ENCODE data around the gene SMOC2.
"Not testable (repeated sequence)": the region's sequence is repeated elsewhere in the genome, so short reads cannot be mapped to it uniquely, and the experiment has no call there.

Gene SMOC2

DNA sequence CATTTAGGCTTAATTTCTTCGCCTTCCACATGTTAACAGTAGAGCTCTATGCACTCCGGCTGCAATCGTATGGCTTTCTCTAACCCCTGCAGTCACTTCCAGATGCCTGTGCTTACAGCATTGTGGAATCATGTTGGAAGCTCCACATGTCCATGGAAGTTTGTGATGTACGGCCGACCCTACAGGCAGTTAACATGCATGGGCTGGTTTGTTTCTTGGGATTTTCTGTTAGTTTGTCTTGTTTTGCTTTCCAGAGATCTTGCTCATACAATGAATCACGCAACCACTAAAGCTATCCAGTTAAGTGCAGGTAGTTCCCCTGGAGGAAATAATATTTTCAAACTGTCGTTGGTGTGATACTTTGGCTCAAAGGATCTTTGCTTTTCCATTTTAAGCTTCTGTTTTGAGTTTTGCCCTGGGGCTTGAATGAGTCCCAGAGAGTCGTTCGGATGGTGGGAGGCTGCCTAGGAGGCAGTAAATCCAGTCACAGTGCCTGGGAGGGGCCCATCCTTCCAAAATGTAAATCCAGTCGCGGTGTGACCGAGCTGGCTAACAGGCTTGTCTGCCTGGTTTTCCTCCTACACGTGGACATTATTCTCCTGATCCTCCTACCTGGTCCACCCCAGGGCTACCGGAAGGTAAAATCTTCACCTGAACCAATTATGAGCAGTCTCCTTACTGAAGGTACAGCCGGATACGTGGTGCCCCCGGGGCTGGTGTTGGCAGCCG lies 225.9 kb downstream of the SMOC2 start:
- Histone ChIP-seq H3K4me3 (ENCODE audit: low read depth, low read length) (no peak overlapping the region), H3K4me1 (ENCODE audit: control insufficient read depth, insufficient read depth, low read length) (no peaks in the 10 kb centered on the region), H3K9me3 (ENCODE audit: control insufficient read depth, insufficient read depth, low read length) (no peaks in the 10 kb centered on the region), H3K36me3 (ENCODE audit: control insufficient read depth, insufficient read depth, low read length) (no peaks in the 10 kb centered on the region), H3K9ac (ENCODE audit: low read depth, low read length) (no peak overlapping the region), H3K27me3 (ENCODE audit: control insufficient read depth, insufficient read depth, low read length) (no peaks in the 10 kb centered on the region)

DNA sequence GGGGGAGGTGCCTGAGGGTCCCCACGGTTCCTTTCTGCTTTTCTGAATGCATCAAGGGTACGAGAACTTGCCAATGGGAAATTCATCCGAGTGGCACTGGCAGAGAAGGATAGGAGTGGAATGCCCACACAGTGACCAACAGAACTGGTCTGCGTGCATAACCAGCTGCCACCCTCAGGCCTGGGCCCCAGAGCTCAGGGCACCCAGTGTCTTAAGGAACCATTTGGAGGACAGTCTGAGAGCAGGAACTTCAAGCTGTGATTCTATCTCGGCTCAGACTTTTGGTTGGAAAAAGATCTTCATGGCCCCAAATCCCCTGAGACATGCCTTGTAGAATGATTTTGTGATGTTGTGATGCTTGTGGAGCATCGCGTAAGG lies 226.4 kb downstream of the SMOC2 start:
- H3K4me3 ChIP-seq (ENCODE audit: low read depth, low read length), result no peak overlapping the region
- H3K9ac ChIP-seq (ENCODE audit: low read depth, low read length), result no peak overlapping the region
- no peaks in the 10 kb centered on the region for H3K27me3 ChIP-seq (ENCODE audit: control insufficient read depth, insufficient read depth, low read length)
- no peaks in the 10 kb centered on the region for H3K36me3 ChIP-seq (ENCODE audit: control insufficient read depth, insufficient read depth, low read length)
- no peaks in the 10 kb centered on the region for H3K4me1 ChIP-seq (ENCODE audit: control insufficient read depth, insufficient read depth, low read length)
- H3K9me3 ChIP-seq (ENCODE audit: control insufficient read depth, insufficient read depth, low read length), result no peaks in the 10 kb centered on the region

DNA sequence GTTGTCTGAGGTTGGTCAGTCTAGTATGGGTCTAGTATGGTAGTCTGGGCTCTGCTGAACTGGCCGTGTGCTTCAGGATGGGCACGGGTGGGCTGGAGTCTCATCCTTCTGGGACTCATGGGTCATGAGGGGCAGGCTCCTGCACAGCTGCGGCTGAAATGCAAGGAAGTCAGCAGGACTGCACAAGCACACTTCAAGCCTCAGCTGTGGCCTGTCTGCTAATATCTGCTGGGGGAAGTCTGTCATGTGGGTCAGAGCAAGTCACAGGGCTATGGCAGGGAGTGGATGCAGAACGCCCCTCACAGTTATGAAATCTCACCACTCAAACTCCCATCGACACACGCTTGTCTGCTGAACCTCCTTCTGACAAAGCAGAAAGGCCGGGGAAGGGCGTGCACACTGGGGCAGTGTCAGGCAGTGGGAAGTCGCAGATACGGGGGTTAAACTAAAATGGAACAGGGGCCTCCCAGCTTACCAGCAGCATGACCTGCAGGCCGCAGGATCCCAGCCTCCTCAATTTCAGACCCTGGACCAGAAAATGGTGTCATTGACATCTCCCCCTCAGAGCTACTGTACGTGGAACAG lies 229.5 kb downstream of the SMOC2 start:
- H3K36me3 ChIP-seq (ENCODE audit: control insufficient read depth, insufficient read depth, low read length), result no peaks in the 10 kb centered on the region
- H3K9me3 ChIP-seq (ENCODE audit: control insufficient read depth, insufficient read depth, low read length), result no peaks in the 10 kb centered on the region
- H3K9ac ChIP-seq (ENCODE audit: low read depth, low read length), result no peak overlapping the region
- no peak overlapping the region for H3K4me3 ChIP-seq (ENCODE audit: low read depth, low read length)
- no peaks in the 10 kb centered on the region for H3K27me3 ChIP-seq (ENCODE audit: control insufficient read depth, insufficient read depth, low read length)
- no peaks in the 10 kb centered on the region for H3K4me1 ChIP-seq (ENCODE audit: control insufficient read depth, insufficient read depth, low read length)

DNA sequence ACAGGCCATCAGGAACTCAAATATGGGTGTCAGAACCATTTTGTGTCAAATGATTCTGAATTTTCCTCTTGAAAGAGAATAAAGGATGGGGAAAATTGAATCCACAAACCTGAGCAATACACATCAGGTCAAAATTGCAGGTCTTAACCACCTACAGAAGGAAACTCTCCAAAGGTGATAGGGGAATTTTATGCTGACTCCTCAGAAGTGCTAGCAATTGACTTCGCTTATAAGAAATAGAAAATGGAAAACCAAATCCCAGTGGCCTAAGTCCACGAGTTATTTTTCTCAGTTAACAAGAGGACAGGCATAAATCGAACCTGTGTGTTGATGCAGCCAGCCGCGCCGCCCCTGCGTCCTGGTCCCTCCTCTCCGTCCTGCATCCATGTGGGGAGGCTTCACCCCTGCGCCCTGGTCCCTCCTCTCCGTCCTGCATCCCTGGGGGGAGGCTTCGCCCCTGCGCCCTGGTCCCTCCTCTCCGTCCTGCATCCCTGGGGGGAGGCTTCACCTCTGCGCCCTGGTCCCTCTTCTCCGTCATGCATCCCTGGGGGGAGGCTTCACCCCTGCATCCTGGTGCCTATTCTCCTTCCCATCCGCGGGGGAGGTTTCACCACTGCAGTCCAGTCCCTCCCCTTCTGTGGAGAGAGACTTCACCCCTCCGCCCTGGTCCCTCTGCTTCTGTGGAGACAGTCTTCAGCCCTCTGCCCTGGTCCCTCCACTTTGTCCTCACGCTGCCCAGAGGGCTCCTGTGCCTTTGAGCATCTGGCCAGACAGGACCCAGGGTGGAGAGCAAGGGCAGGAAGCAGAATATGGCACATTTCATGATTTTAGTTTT lies 230.3 kb downstream of the SMOC2 start:
- Histone ChIP-seq H3K27me3 (ENCODE audit: control insufficient read depth, insufficient read depth, low read length) (no peaks in the 10 kb centered on the region), H3K36me3 (ENCODE audit: control insufficient read depth, insufficient read depth, low read length) (no peaks in the 10 kb centered on the region), H3K4me3 (ENCODE audit: low read depth, low read length) (no peak overlapping the region), H3K9ac (ENCODE audit: low read depth, low read length) (no peak overlapping the region), H3K9me3 (ENCODE audit: control insufficient read depth, insufficient read depth, low read length) (no peaks in the 10 kb centered on the region), H3K4me1 (ENCODE audit: control insufficient read depth, insufficient read depth, low read length) (no peaks in the 10 kb centered on the region)

DNA sequence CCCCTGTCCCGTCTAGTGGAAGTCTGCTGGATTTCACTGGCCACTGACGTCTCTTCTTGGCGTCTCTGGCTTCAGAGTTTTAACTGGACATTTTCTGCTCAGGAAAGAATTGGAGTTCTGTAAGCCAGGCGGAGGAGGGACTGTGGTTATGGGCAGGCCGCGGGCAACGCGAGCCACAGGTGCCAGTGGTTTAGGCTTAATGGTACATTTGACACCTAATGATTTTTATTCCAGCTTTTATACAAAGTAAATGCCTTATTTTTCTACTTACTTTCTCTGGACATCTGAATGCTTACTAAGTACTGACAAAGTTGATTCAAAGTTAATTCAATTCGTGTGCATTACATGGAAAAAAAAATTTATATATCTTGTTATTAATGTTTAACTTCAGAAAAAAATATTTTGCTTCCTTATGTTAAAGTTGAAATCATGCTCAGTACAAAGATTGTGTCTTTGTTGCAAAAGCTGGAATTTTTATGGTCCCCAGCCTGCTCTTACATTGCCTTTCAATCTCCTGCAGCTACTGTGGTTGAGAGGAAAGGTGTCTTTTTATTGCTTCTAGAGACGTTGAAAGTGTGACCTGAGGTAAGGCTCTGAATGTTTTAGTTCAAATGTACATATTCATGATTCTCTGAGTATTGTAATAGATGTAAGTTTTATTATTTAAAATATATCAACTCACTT lies 231.0 kb downstream of the SMOC2 start:
- H3K9ac ChIP-seq (ENCODE audit: low read depth, low read length), result no peak overlapping the region
- H3K4me3 ChIP-seq (ENCODE audit: low read depth, low read length), result no peak overlapping the region
- no peaks in the 10 kb centered on the region for H3K36me3 ChIP-seq (ENCODE audit: control insufficient read depth, insufficient read depth, low read length)
- no peaks in the 10 kb centered on the region for H3K27me3 ChIP-seq (ENCODE audit: control insufficient read depth, insufficient read depth, low read length)
- H3K4me1 ChIP-seq (ENCODE audit: control insufficient read depth, insufficient read depth, low read length), result no peaks in the 10 kb centered on the region
- no peaks in the 10 kb centered on the region for H3K9me3 ChIP-seq (ENCODE audit: control insufficient read depth, insufficient read depth, low read length)

DNA sequence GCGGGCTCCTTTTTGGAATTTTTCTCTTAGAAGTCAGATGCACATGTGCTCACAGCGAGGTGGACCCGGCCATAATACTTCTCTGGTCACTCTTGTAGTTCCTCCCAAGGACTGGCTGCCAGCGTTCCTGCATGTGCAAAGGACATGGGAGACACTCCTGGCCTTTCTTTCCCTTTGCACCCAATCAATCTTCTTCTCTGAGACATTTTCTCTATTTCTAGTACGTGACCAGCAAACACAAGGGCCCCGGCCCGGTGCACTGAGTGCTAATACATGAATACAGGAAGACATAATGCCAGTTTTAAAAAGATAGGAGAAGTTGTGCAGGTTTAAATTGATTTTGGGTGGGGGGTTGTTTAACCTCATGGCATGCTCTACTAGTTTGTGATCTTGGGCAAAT lies 233.6 kb downstream of the SMOC2 start:
- Histone ChIP-seq H3K27me3 (ENCODE audit: control insufficient read depth, insufficient read depth, low read length) (no peaks in the 10 kb centered on the region), H3K36me3 (ENCODE audit: control insufficient read depth, insufficient read depth, low read length) (no peaks in the 10 kb centered on the region), H3K9me3 (ENCODE audit: control insufficient read depth, insufficient read depth, low read length) (no peaks in the 10 kb centered on the region), H3K4me1 (ENCODE audit: control insufficient read depth, insufficient read depth, low read length) (no peaks in the 10 kb centered on the region), H3K4me3 (ENCODE audit: low read depth, low read length) (no peak overlapping the region), H3K9ac (ENCODE audit: low read depth, low read length) (no peak overlapping the region)

DNA sequence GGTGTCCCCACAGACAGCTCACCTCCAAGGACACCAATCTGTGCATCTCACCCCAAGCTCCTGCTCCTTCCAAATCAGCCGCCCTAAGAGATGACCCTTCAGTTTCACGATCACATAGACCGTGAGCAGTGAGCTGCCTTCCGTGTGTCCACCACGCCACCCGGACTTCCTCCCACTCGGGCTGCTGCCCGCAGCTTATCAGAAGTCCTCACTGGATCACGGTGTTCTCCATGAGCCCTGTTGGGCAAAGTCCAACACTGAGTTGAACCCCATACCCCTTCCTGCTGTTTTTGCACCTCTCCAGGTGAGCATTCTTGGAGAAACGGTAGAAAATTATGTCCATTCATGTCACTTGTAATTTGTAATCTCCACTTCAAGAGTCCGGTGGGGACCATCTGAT lies 234.4 kb downstream of the SMOC2 start:
- H3K4me1 ChIP-seq (ENCODE audit: control insufficient read depth, insufficient read depth, low read length), result no peaks in the 10 kb centered on the region
- H3K4me3 ChIP-seq (ENCODE audit: low read depth, low read length), result no peak overlapping the region
- no peaks in the 10 kb centered on the region for H3K27me3 ChIP-seq (ENCODE audit: control insufficient read depth, insufficient read depth, low read length)
- no peaks in the 10 kb centered on the region for H3K9me3 ChIP-seq (ENCODE audit: control insufficient read depth, insufficient read depth, low read length)
- H3K36me3 ChIP-seq (ENCODE audit: control insufficient read depth, insufficient read depth, low read length), result no peaks in the 10 kb centered on the region
- no peak overlapping the region for H3K9ac ChIP-seq (ENCODE audit: low read depth, low read length)

DNA sequence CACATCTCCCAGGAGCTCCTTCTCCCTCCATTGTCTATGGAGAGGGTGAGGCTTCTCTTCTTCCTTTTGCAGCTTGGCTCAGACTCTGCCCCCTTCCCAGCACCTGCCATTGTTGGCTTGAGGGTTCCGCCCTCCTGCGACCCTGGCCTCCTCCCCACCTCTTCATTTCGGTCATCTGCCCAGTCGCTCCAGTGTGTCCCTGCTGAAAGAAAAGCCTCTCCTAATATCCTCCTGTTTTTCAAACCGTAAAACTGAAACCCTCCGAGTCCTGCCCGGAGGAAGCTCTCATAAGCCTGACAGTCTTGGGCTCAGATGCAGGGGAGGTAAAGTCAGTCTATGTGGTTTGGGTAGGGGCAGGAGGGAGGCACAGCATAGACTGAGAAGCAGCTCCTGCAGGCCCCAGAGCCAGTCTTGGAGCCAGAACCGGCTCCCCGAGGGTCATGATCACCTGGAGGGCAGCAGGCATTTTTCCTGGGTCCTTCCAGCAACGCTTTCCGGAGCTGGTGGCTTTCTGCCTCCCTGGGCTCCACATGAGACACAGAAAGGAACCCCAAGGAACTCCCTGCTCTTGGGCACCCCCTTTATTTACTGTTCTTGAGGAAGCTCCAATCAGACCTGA lies 235.1 kb downstream of the SMOC2 start:
- Histone ChIP-seq H3K27me3 (ENCODE audit: control insufficient read depth, insufficient read depth, low read length) (no peaks in the 10 kb centered on the region), H3K9me3 (ENCODE audit: control insufficient read depth, insufficient read depth, low read length) (no peaks in the 10 kb centered on the region), H3K4me1 (ENCODE audit: control insufficient read depth, insufficient read depth, low read length) (no peaks in the 10 kb centered on the region), H3K36me3 (ENCODE audit: control insufficient read depth, insufficient read depth, low read length) (no peaks in the 10 kb centered on the region), H3K9ac (ENCODE audit: low read depth, low read length) (no peak overlapping the region), H3K4me3 (ENCODE audit: low read depth, low read length) (no peak overlapping the region)

DNA sequence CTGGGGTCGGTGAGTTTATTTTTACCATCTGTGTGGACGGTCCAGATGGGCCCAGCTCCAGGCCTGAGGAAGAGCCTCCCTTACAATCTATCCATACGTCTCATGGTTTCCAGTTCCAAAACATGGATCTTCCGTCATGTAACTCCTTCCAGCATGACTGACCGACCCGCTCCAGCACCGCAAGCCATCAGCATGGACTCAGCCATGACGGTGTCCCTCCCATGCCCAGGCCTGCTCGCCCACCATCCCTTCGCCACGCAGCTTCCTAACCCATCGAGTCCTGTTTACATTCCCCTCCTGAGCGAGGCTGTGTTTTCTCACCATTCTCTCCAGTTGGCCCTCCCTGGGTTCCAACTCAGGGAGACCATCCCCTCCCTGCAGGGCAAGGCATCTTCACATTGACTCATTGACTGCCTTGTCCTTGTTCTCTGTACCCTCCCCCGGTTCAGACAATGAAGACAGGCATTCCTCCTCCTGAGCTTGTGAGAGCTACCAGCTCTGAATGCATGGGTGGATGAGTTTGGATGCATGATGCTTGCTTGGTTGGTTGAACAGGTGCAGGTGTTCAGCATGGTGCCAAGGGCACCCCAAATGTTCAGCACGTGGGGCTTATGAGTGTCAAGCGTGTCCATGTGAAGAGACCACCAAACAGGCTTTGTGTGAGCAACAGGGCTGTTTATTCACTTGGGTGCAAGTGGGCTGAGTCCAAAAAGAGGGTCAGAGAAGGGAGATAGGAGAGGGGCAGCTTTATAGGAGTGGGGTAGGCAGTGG lies 235.8 kb downstream of the SMOC2 start:
- H3K9me3 ChIP-seq (ENCODE audit: control insufficient read depth, insufficient read depth, low read length), result no peaks in the 10 kb centered on the region
- H3K27me3 ChIP-seq (ENCODE audit: control insufficient read depth, insufficient read depth, low read length), result no peaks in the 10 kb centered on the region
- no peak overlapping the region for H3K9ac ChIP-seq (ENCODE audit: low read depth, low read length)
- no peaks in the 10 kb centered on the region for H3K36me3 ChIP-seq (ENCODE audit: control insufficient read depth, insufficient read depth, low read length)
- H3K4me3 ChIP-seq (ENCODE audit: low read depth, low read length), result no peak overlapping the region
- H3K4me1 ChIP-seq (ENCODE audit: control insufficient read depth, insufficient read depth, low read length), result no peaks in the 10 kb centered on the region

DNA sequence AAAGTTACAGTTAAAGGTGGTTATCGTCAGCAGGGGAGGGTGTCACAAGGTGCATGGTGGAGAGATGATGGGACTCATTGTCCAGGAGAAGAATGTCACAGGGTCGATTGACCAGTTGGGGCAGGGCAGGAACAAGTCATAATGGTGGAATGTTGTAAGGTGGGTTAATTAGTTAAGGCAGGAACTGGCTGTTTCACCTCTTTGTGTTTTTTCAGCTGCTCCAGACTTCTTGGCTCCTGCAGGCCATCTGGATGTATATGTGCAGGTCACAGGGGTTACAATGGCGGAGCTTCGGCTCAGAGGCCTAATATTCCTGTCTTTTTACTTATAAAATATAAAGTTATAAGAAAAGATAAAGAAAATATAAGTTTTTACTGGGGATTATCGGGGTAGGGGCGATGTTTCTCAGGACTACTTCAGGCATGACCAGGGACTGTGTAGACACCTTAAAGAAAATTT lies 236.4 kb downstream of the SMOC2 start:
- H3K4me3 ChIP-seq (ENCODE audit: low read depth, low read length); H3K36me3 ChIP-seq (ENCODE audit: control insufficient read depth, insufficient read depth, low read length); H3K4me1 ChIP-seq (ENCODE audit: control insufficient read depth, insufficient read depth, low read length); H3K9me3 ChIP-seq (ENCODE audit: control insufficient read depth, insufficient read depth, low read length); H3K27me3 ChIP-seq (ENCODE audit: control insufficient read depth, insufficient read depth, low read length); H3K9ac ChIP-seq (ENCODE audit: low read depth, low read length): not testable (repeated sequence)

DNA sequence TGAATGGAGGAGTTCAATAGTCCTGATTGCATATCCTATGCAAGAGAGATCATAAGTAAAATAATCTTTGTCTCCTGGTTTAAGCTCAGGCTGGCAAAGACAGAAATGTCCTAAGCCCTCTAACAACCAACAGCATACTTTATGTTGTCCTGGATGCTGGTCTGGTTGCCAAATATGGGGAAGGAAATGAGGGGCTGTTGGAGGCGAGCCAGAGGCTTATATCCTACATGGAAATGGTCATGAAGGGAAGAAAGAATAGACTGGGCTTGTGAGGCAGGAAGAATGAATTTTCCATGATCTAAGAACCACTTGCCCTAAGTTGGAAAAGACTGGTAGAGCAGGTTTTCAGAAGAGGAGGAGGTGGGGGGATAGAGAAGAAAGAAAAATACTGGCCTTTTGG lies 237.1 kb downstream of the SMOC2 start:
- H3K9me3 ChIP-seq (ENCODE audit: control insufficient read depth, insufficient read depth, low read length), result no peaks in the 10 kb centered on the region
- no peak overlapping the region for H3K4me3 ChIP-seq (ENCODE audit: low read depth, low read length)
- H3K27me3 ChIP-seq (ENCODE audit: control insufficient read depth, insufficient read depth, low read length), result no peaks in the 10 kb centered on the region
- H3K36me3 ChIP-seq (ENCODE audit: control insufficient read depth, insufficient read depth, low read length), result no peaks in the 10 kb centered on the region
- H3K9ac ChIP-seq (ENCODE audit: low read depth, low read length), result no peak overlapping the region
- H3K4me1 ChIP-seq (ENCODE audit: control insufficient read depth, insufficient read depth, low read length), result no peaks in the 10 kb centered on the region

Measured in iPS-15b (cell line).